ENCODE measurements around the gene CYP3A5.

Gene CYP3A5

DNA sequence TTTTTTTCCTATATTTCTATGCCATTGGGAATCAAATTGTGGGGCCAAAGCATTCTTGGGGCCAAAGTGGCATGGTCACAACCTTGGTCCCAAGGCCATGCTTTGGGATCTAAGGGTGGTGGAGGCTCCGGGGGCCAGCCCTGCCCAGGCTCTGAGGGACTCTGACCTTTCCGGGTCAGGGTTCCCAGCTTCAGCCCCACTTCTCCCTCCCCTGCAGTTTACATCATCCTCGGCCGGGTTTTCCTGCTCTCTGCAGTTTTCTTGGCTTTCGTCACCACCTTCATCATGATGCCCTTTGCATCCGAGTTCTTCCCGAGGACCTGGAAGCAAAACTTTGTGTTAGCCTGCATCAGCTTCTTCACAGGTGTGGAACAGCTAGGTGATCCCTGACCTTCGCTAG lies 73.3 kb downstream of the CYP3A5 start:
- no peak overlapping the region for H3K27ac ChIP-seq (ENCODE audit: low read depth, low read length)
- H3K9ac ChIP-seq (ENCODE audit: low read depth, low read length) = no peak overlapping the region
- 89% methylated on average over 8 of the region's 8 CpGs for WGBS
- H3K4me3 ChIP-seq (ENCODE audit: low read length) = no peak overlapping the region
- H3K9me3 ChIP-seq (ENCODE audit: insufficient read depth, low read depth, low read length) = no peaks in the 10 kb centered on the region
- peaks cover 5% of the 10 kb centered on the region; the same call in 1 of the 2 replicates for H3K27me3 ChIP-seq (ENCODE audit: insufficient read depth, low read length)
- no peaks in the 10 kb centered on the region for H3K4me1 ChIP-seq (ENCODE audit: insufficient read depth, low read length)
- no peaks in the 10 kb centered on the region for H3K36me3 ChIP-seq (ENCODE audit: insufficient read depth, low read length)

DNA sequence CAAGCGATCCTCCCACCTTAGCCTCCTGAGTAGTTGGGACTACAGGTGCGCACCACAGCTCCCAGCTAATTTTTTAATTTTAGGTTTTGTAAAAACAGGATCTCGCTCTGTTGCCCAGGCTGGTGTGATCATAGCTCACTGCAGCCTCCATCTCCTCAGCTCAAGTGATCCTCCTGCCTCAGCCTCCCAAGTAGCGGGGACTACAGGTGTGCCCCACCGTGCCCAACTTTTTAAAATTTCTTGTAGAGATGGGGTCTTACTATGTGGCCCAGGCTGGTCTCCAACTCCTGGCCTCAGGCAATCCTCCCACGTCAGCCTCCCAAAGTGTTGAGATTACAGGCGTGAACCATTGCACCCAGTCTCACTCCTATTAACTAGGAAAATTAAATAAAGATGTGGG lies 74.3 kb downstream of the CYP3A5 start:
- no peaks in the 10 kb centered on the region for H3K4me1 ChIP-seq (ENCODE audit: insufficient read depth, low read length)
- H3K9ac ChIP-seq (ENCODE audit: low read depth, low read length) = no peak overlapping the region
- WGBS = 96% methylated on average over 6 of the region's 7 CpGs
- H3K27me3 ChIP-seq (ENCODE audit: insufficient read depth, low read length) = peaks cover 3% of the 10 kb centered on the region; the same call in 1 of the 2 replicates
- no peak overlapping the region for H3K4me3 ChIP-seq (ENCODE audit: low read length)
- H3K9me3 ChIP-seq (ENCODE audit: insufficient read depth, low read depth, low read length) = no peaks in the 10 kb centered on the region
- H3K27ac ChIP-seq (ENCODE audit: low read depth, low read length) = no peak overlapping the region
- H3K36me3 ChIP-seq (ENCODE audit: insufficient read depth, low read length) = no peaks in the 10 kb centered on the region

DNA sequence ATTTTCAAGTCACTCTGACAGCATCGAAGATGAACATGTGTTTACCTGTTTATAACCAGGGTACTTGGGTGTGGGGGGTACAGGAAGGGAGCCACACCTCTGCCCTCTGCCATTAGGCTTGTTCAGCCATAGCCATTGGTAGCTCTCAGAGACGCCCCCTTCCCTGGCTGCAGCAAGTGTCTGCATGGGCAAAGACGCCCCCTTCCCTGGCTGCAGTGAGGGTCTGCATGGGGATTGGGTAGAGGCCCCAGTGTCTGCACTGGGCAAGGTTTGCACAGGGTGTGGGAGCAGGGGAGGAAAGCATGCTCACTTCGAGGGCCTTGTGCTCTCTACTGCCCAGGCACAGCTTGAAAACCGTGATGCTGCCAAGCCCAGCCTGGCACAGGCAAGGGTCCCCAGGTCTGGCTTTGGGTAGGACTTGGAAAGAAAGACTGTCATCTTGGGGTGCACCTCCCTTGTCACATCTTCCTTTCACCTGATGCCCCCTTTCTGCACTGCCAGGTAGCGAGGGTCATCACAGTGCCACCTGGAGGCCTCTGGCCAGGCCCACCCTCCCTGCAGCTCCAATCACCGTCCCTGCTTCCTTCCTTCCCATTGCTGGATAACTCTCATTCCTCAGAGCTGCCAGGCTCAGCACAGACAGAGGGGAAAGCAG lies 78.0 kb downstream of the CYP3A5 start:
- 74% methylated on average over 7 of the region's 7 CpGs for WGBS
- no peaks in the 10 kb centered on the region for H3K9me3 ChIP-seq (ENCODE audit: insufficient read depth, low read depth, low read length)
- no peak overlapping the region for H3K9ac ChIP-seq (ENCODE audit: low read depth, low read length)
- H3K27me3 ChIP-seq (ENCODE audit: insufficient read depth, low read length) = no peaks in the 10 kb centered on the region
- H3K36me3 ChIP-seq (ENCODE audit: insufficient read depth, low read length) = no peaks in the 10 kb centered on the region
- no peaks in the 10 kb centered on the region for H3K4me1 ChIP-seq (ENCODE audit: insufficient read depth, low read length)
- no peak overlapping the region for H3K4me3 ChIP-seq (ENCODE audit: low read length)
- H3K27ac ChIP-seq (ENCODE audit: low read depth, low read length) = no peak overlapping the region

DNA sequence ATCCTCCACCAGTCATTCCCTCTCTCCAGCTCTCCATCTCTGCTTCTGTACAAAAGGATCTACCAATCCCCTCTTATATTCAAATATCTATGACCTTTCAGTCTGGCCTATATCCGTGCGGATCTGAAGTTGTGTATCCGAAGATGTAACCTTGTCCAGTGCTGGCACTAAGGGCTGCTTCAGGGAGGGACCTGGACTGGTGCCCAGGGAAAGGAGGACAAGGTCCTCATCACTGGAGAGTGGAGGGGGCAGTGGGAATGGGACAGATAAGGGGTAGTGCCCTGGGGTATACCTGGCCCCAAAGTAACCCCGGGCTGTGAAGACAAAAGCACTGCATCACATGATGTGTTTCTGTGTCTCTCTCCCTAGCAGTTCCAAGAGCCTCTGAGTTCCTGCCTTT lies 80.0 kb downstream of the CYP3A5 start:
- WGBS = 91% methylated on average over 4 of the region's 4 CpGs
- H3K9me3 ChIP-seq (ENCODE audit: insufficient read depth, low read depth, low read length) = 0 out of 2 replicates have a peak, but pooled peaks cover 8% of the 10 kb centered on the region
- no peak overlapping the region for H3K9ac ChIP-seq (ENCODE audit: low read depth, low read length)
- H3K27me3 ChIP-seq (ENCODE audit: insufficient read depth, low read length) = no peaks in the 10 kb centered on the region
- H3K27ac ChIP-seq (ENCODE audit: low read depth, low read length) = no peak overlapping the region
- H3K4me1 ChIP-seq (ENCODE audit: insufficient read depth, low read length) = no peaks in the 10 kb centered on the region
- H3K36me3 ChIP-seq (ENCODE audit: insufficient read depth, low read length) = no peaks in the 10 kb centered on the region
- no peak overlapping the region for H3K4me3 ChIP-seq (ENCODE audit: low read length)

Measured in HUES64 (cell line).